H1 (cell line): ENCODE results near the gene GPX8. TPM values are rescaled to one million over a fixed set of nuclear protein-coding genes. Genes with fewer than 3 reads are reported as not detected.

Experiments used
- CTCF ChIA-PET: fragments of 300-600 bp; sonication (Branson Sonifier 250); formaldehyde crosslinking; loops from one replicate; lab custom pipeline; 2021; ENCODE audit not compliant: partially characterized antibody; lab: Charles Lee
- POLR2A ChIA-PET: fragments of 300-600 bp; sonication (Branson Sonifier 250); formaldehyde crosslinking; loops from one replicate; lab custom pipeline; 2021; ENCODE audit warnings: inconsistent platforms; ENCODE audit not compliant: partially characterized antibody; lab: Charles Lee
- DNase-seq, 2 experiments: peaks; one replicate each; pipeline versions ENCODE4 v3.0.0 to v3.0.0-alpha.2; 2010 to 2022; ENCODE audit warnings: low spot score in 2 of 2, low read depth in 1 of 2, mixed read lengths in 1 of 2
- FAIRE-seq: peaks from 2 replicates; lab custom pipeline; 2011; peaks lifted over from hg19 to GRCh38; lab: Jason Lieb, UNC
- H2AFZ ChIP-seq: 2 replicates; pipeline ENCODE4 v1.8.1; 2012; ENCODE audit warnings: low read length, inconsistent platforms
- H2AK5ac ChIP-seq: 2 replicates; pipeline ENCODE4 v1.6.1; 2013; ENCODE audit warnings: low read depth, low read length
- H2BK120ac ChIP-seq: replicated peaks from 2 replicates; pipeline ENCODE3; 2013; ENCODE audit warnings: low read depth, low read length, inconsistent platforms
- H2BK12ac ChIP-seq: 2 replicates; pipeline ENCODE4 v1.6.1; 2013; ENCODE audit warnings: low read depth, low read length
- H2BK15ac ChIP-seq: 2 replicates; pipeline ENCODE4 v1.6.1; 2013; ENCODE audit warnings: low read length
- H2BK20ac ChIP-seq: 2 replicates; pipeline ENCODE4 v1.6.1; 2013; ENCODE audit warnings: low read length
- H2BK5ac ChIP-seq: 2 replicates; pipeline ENCODE4 v1.6.1; 2013; ENCODE audit warnings: low read depth, low read length
- H3K14ac ChIP-seq: 2 replicates; pipeline ENCODE4 v1.6.1; 2013; ENCODE audit warnings: inconsistent platforms; ENCODE audit not compliant: insufficient read length
- H3K18ac ChIP-seq: 2 replicates; pipeline ENCODE4 v1.6.1; 2013; ENCODE audit warnings: low read length; ENCODE audit errors: extremely low read depth
- H3K23ac ChIP-seq: 2 replicates; pipeline ENCODE4 v1.6.1; 2013; ENCODE audit warnings: inconsistent platforms; ENCODE audit not compliant: insufficient read length
- H3K23me2 ChIP-seq: 2 replicates; pipeline ENCODE4 v1.6.1; 2013; ENCODE audit warnings: low read depth, low read length
- H3K27ac ChIP-seq: 2 replicates; pipeline ENCODE4 v1.6.1; 2011; ENCODE audit warnings: low read depth, low read length, inconsistent platforms
- H3K27me3 ChIP-seq, 4 experiments: replicated peaks in 1 of 4; 1 replicate in 1 of 4; 2 replicates in 3 of 4; pipeline versions ENCODE4 v1.6.1 to v1.8.1; 2011 to 2013; ENCODE audit warnings: low read length in 3 of 4, mild to moderate bottlenecking in 3 of 4, inconsistent platforms in 2 of 4, mixed read lengths in 2 of 4, moderate library complexity in 1 of 4; ENCODE audit not compliant: control insufficient read depth in 3 of 4, insufficient read depth in 3 of 4; ENCODE audit errors: extremely low read depth in 1 of 4
- H3K36me3 ChIP-seq, 4 experiments: 2 replicates each; pipeline versions ENCODE4 v1.6.1 to v1.8.1; 2011 to 2013; ENCODE audit warnings: mild to moderate bottlenecking in 4 of 4, low read length in 3 of 4, moderate library complexity in 2 of 4, control low read depth in 1 of 4, inconsistent platforms in 1 of 4; ENCODE audit not compliant: insufficient read depth in 4 of 4, control insufficient read depth in 2 of 4
- H3K4ac ChIP-seq: replicated peaks from 2 replicates; pipeline ENCODE3; 2013; ENCODE audit warnings: low read length, low read depth, mixed read lengths, inconsistent platforms; ENCODE audit not compliant: insufficient read length
- H3K4me1 ChIP-seq, 4 experiments: replicated peaks in 1 of 4; 1 replicate in 1 of 4; 2 replicates in 3 of 4; pipeline versions ENCODE4 v1.6.1 to v1.8.1; 2011 to 2013; ENCODE audit warnings: low read length in 3 of 4, inconsistent platforms in 2 of 4, mixed read lengths in 1 of 4; ENCODE audit not compliant: insufficient read depth in 4 of 4, control insufficient read depth in 3 of 4
- H3K4me2 ChIP-seq, 2 experiments: 2 replicates each; pipeline versions ENCODE4 v1.6.1 to v1.8.1; 2011 to 2013; ENCODE audit warnings: low read depth in 2 of 2, low read length in 2 of 2, control low read depth in 1 of 2, inconsistent platforms in 1 of 2, mild to moderate bottlenecking in 1 of 2; ENCODE audit not compliant: insufficient read depth in 1 of 2
- H3K4me3 ChIP-seq, 4 experiments: fragments of 200-600, 300-600 bp in 1 of 4; sonication (generic), shearing (Covaris generic), sonication (Bioruptor Twin) in 1 of 4; 2 replicates each; pipeline versions ENCODE4 v1.5.1 to v1.8.1; 2011 to 2016; ENCODE audit warnings: low read length in 4 of 4, low read depth in 3 of 4, control low read depth in 2 of 4, inconsistent platforms in 2 of 4, mild to moderate bottlenecking in 2 of 4, mixed read lengths in 1 of 4, moderate library complexity in 1 of 4; ENCODE audit not compliant: insufficient read depth in 2 of 4; ENCODE audit errors: extremely low read depth in 1 of 4
- H3K56ac ChIP-seq: replicated peaks from 2 replicates; pipeline ENCODE3; 2013; ENCODE audit warnings: low read depth, mild to moderate bottlenecking, mixed read lengths, low read length, inconsistent platforms; ENCODE audit not compliant: insufficient read length
- H3K79me1 ChIP-seq: 2 replicates; pipeline ENCODE4 v1.6.1; 2013; ENCODE audit warnings: low read depth, low read length, control low read depth
- H3K79me2 ChIP-seq, 2 experiments: 2 replicates each; pipeline versions ENCODE4 v1.6.1 to v1.8.1; 2012 to 2013; ENCODE audit warnings: low read length in 2 of 2, mild to moderate bottlenecking in 2 of 2, inconsistent platforms in 1 of 2; ENCODE audit not compliant: insufficient read depth in 2 of 2, control insufficient read depth in 1 of 2
- H3K9ac ChIP-seq, 4 experiments: replicated peaks in 1 of 4; 1 replicate in 1 of 4; 2 replicates in 3 of 4; pipeline versions ENCODE4 v1.6.1 to v1.8.1; 2011 to 2013; ENCODE audit warnings: low read depth in 3 of 4, low read length in 3 of 4, control low read depth in 2 of 4, mild to moderate bottlenecking in 2 of 4, moderate library complexity in 2 of 4, inconsistent platforms in 1 of 4; ENCODE audit errors: extremely low read depth in 1 of 4
- H3K9me3 ChIP-seq, 2 experiments: 2 replicates each; pipeline versions ENCODE4 v1.6.1 to v1.8.1; 2012 to 2013; ENCODE audit warnings: mild to moderate bottlenecking in 2 of 2, moderate library complexity in 2 of 2, control low read depth in 1 of 2, inconsistent platforms in 1 of 2, low read depth in 1 of 2, low read length in 1 of 2, mixed read lengths in 1 of 2; ENCODE audit not compliant: insufficient read depth in 2 of 2
- H4K20me1 ChIP-seq, 2 experiments: replicated peaks in 1 of 2; 2 replicates each; pipeline versions ENCODE3 to v1.8.1; 2011 to 2013; ENCODE audit warnings: inconsistent platforms in 2 of 2, low read length in 2 of 2, mild to moderate bottlenecking in 1 of 2; ENCODE audit not compliant: insufficient read depth in 2 of 2, control insufficient read depth in 1 of 2
- H4K5ac ChIP-seq: 2 replicates; pipeline ENCODE4 v1.6.1; 2013; ENCODE audit warnings: low read length, low read depth, mixed read lengths, inconsistent platforms; ENCODE audit not compliant: insufficient read length
- H4K8ac ChIP-seq: 2 replicates; pipeline ENCODE4 v1.8.0; 2013; ENCODE audit warnings: mild to moderate bottlenecking, moderate library complexity, low read length, inconsistent platforms; ENCODE audit not compliant: insufficient read depth; ENCODE audit errors: extremely low read depth
- H4K91ac ChIP-seq: replicated peaks from 2 replicates; pipeline ENCODE3; 2013; ENCODE audit warnings: low read length, mixed read lengths, inconsistent platforms; ENCODE audit not compliant: insufficient read length
- ATF2 ChIP-seq: IDR thresholded peaks from 2 replicates; pipeline ENCODE4 v1.6.1; 2012; ENCODE audit warnings: low read length, inconsistent platforms
- BACH1 ChIP-seq: IDR thresholded peaks from 2 replicates; pipeline ENCODE4 v1.6.1; 2012; ENCODE audit warnings: low read length, improper control_type of control experiment
- BCL11A ChIP-seq, 2 experiments: IDR thresholded peaks; one replicate each; pipeline ENCODE4 v1.6.1; 2011; ENCODE audit warnings: low read depth in 2 of 2, low read length in 2 of 2, mild to moderate bottlenecking in 2 of 2
- CHD1 ChIP-seq: IDR thresholded peaks from 2 replicates; pipeline ENCODE4 v1.6.1; 2012; ENCODE audit warnings: low read depth, low read length, improper control_type of control experiment
- EP300 ChIP-seq, 2 experiments: IDR thresholded peaks; 1 replicate in 1 of 2; 2 replicates in 1 of 2; pipeline ENCODE4 v1.6.1; 2011 to 2012; ENCODE audit warnings: low read depth in 2 of 2, low read length in 2 of 2, mild to moderate bottlenecking in 2 of 2, borderline replicate concordance in 1 of 2, inconsistent platforms in 1 of 2, moderate library complexity in 1 of 2
- RBBP5 ChIP-seq: IDR thresholded peaks from 2 replicates; pipeline ENCODE4 v1.7.1; 2012; ENCODE audit warnings: low read depth, mild to moderate bottlenecking, inconsistent platforms, low read length, moderate library complexity, borderline replicate concordance
- RNF2 ChIP-seq: fragments of 200-900, 300-1000 bp; sonication (generic); IDR thresholded peaks from 2 replicates; pipeline ENCODE4 v1.7.1; 2016; ENCODE audit warnings: borderline replicate concordance, low read depth, mild to moderate bottlenecking, antibody characterized with exemption, low read length; ENCODE audit not compliant: poor library complexity, severe bottlenecking; ENCODE audit errors: missing control alignments
- RXRA ChIP-seq: IDR thresholded peaks from 2 replicates; pipeline ENCODE4 v1.6.1; 2011; ENCODE audit warnings: low read depth, mild to moderate bottlenecking, low read length, moderate library complexity; ENCODE audit not compliant: insufficient read depth
- SRF ChIP-seq: IDR thresholded peaks from 2 replicates; pipeline ENCODE4 v1.6.1; 2011; ENCODE audit warnings: mild to moderate bottlenecking, low read depth, low read length, moderate library complexity
- SUZ12 ChIP-seq: fragments of 200-600 bp; sonication (generic); IDR thresholded peaks from 2 replicates; pipeline ENCODE4 v1.6.1; 2012; ENCODE audit warnings: mild to moderate bottlenecking, inconsistent platforms, low read length, moderate library complexity, mixed read lengths
- WGBS, 2 experiments: shearing (Covaris generic) in 1 of 2; methylation state at CpG; one replicate each; pipeline versions ENCODE4 v1.1.6 to v1.1.7; 2013 to 2015; ENCODE audit warnings: low lambda C conversion rate in 2 of 2, mixed read lengths in 2 of 2, inconsistent platforms in 1 of 2, low coverage in 1 of 2, missing lambda C conversion rate in 1 of 2; ENCODE audit not compliant: insufficient replicate concordance in 2 of 2, insufficient coverage in 1 of 2, insufficient read length in 1 of 2; ENCODE audit errors: extremely low coverage in 1 of 2, missing lambda C conversion rate in 1 of 2; 5-methylcytosine and 5-hydroxymethylcytosine counted together
- polyA plus RNA-seq, 7 experiments: library from polyadenylated mRNA; depleted of rRNA in 3 of 7; stranded (reverse) in 5 of 7; unstranded in 2 of 7; fragments of >200 nt in 5 of 7; fragments of 200-250 nt in 2 of 7; gene quantifications; 1 replicate in 5 of 7; 2 replicates in 1 of 7; 4 replicates in 1 of 7; pipeline versions ENCODE4 v1.2.1 to v1.2.3, GENCODE V29; 2011 to 2013; ENCODE audit warnings: missing spikeins in 2 of 7, mixed read lengths in 2 of 7
- total RNA-seq: library from RNA; stranded (reverse); fragmentation: NEBNext Ultra II Directional; extraction: Animal tissue kit (Norgen Biotek cat#: 25700); gene quantifications from 2 replicates; pipeline ENCODE4 v1.2.1, GENCODE V29; 2021

Gene GPX8
- total and polyA plus RNA-seq, 2 of the 8 experiments (the other 6 are each of a cell fraction or from before 2014, with no cell fraction given), result 19.5 to 60.4 TPM

- H3K23me2 ChIP-seq, result peaks cover 11% of the 10 kb centered on the region
- H4K8ac ChIP-seq, result no peak overlapping the region
- FAIRE-seq (no peak), DNase-seq (no peak)
- H3K56ac ChIP-seq, result no peak overlapping the region
- H2BK5ac ChIP-seq, result no peak overlapping the region
- 4% methylated on average over 8 of the region's 8 CpGs; no CpG with 5 or more reads in 1 of the 2 experiments for WGBS, 2 experiments
- H3K27me3 ChIP-seq, result peaks cover 26 to 60% (median 46%) of the 10 kb centered on the region in 4 experiments
- 0 out of 2 replicates have a peak overlapping the region, but pooled peaks have one; percentile 34 for H2AFZ ChIP-seq
- no peak overlapping the region for H2AK5ac ChIP-seq
- POLR2A ChIA-PET, result interaction anchor here (0.7 to 0.9 kb wide), 2 partner anchors 12 to 50 kb away, joined by 3 to 4 read pairs; no protein-coding TSS in a partner anchor
- H4K91ac ChIP-seq, result no peak overlapping the region
- no peak overlapping the region for H3K23ac ChIP-seq
- H3K36me3 ChIP-seq, result no peaks in the 10 kb centered on the region
- no peaks in the 10 kb centered on the region for H3K9me3 ChIP-seq
- no peak overlapping the region for H2BK12ac ChIP-seq
- H3K9ac ChIP-seq, result no peak overlapping the region
- H3K79me1 ChIP-seq, result no peaks in the 10 kb centered on the region
- peaks cover 0 to 8% (median 5%) of the 10 kb centered on the region in 4 experiments; a peak in 4 of 7 replicates for H3K4me1 ChIP-seq
- H4K5ac ChIP-seq, result no peak overlapping the region
- H3K27ac ChIP-seq, result no peak overlapping the region
- no peak overlapping the region for H3K14ac ChIP-seq
- H3K18ac ChIP-seq, result no peak overlapping the region
- peaks cover 5 to 9% of the 10 kb centered on the region in 2 experiments for H4K20me1 ChIP-seq
- no peak overlapping the region for H3K4ac ChIP-seq
- H3K79me2 ChIP-seq, result no peaks in the 10 kb centered on the region
- H3K4me2 ChIP-seq, result peak overlapping the region; percentile 81 to 94
- H2BK15ac ChIP-seq, result no peak overlapping the region
- H2BK120ac ChIP-seq, result no peak overlapping the region
- H2BK20ac ChIP-seq, result no peak overlapping the region
- CTCF ChIA-PET, result interaction anchor here (0.7 to 9.0 kb wide), 3 partner anchors 17 to 93 kb away, joined by 3 to 143 read pairs (median 4); partner anchors contain the start of genes CCNO and MCIDAS
- peak overlapping the region; percentile 47 to 58 (median 56); a peak in 7 of 8 replicates for H3K4me3 ChIP-seq
- TF ChIP-seq EP300 (IDR thresholded peaks at IDR 0.05; ENCODE audit: borderline replicate concordance in 1 of 2, low read depth in 2 of 2, low read length in 2 of 2), result no peak
- TF ChIP-seq RXRA, result no peak
- TF ChIP-seq SRF, result no peak
- TF ChIP-seq BACH1, result no peak
- peak; percentile 79 for TF ChIP-seq RNF2
- peak; percentile 59; the same call in 1 of the 2 replicates for TF ChIP-seq SUZ12
- TF ChIP-seq ATF2, result no peak
- no peak for TF ChIP-seq CHD1
- TF ChIP-seq RBBP5, result no peak
- TF ChIP-seq BCL11A (IDR thresholded peaks at IDR 0.05; ENCODE audit: low read depth in 2 of 2, low read length in 2 of 2), result no peak
Measured at GRCh38 chr5:55173687-55174230, 13.8 kb downstream of the GPX8 start.
